SKM-1 treated with dmso at 0.1 percent for 144 hours (cell line): Measurements from ENCODE around the gene ZNF473.

Experiments used
- DNase-seq: peaks from one replicate; lab custom pipeline; 2025; ENCODE audit not compliant: unreplicated experiment; lab: John Stamatoyannopoulos, UW

The ZNF473 gene

GRCh38 chr19:50025794-50026549 lies at the start of gene ZNF473:
Gene ZNF473 (plus strand): TSS chr19:50026005. CDS start chr19:50031083, 5,078 bp downstream.
- peak; percentile 80 for DNase-seq

- DNase-seq = no peak
Measured at GRCh38 chr19:49976496-49976895, 49.3 kb upstream of the ZNF473 start.

DNA sequence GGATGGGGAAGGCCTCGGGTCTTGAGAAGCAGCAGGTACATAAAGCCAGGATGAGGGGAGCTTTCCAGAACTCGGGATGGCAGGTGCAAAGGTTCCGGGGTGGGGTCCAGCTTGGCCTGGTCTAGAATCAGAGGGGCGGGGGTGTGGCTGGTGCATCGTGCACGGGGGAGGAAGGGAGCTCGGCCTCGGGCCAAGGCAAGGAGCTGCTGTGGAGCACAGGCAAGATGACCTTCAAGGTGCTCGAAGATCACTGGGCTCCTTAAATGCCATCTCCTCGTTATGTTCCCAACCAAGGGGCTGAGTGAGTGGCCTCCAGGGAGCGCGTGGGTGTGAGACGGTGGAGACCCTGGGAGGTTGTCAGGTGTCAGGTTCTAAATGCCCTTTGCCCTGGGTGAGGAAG lies 48.7 kb upstream of the ZNF473 start:
- DNase-seq = no peak

GRCh38 chr19:49977881-49978280 lies 47.9 kb upstream of the ZNF473 start:
- no peak for DNase-seq

DNA sequence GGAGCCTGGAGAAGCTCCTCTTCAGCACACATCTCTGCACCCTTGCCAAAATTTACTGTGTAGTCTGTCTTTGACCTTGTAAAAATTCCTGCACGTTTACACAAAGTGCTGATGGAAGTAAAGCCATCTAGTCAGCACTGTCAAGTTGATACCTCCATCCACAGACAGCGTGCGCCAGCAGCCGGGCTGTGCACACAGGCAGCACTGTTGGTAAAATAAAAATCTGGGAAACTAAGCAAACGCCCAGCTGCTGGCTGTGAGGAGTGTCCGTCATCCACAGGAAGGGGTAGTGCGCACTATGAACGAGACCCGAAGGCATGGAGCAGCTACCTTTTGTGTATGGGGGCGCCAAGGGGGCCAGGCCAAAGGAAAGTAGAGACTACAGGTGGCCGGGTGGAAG lies 47.5 kb upstream of the ZNF473 start:
- DNase-seq = no peak

DNA sequence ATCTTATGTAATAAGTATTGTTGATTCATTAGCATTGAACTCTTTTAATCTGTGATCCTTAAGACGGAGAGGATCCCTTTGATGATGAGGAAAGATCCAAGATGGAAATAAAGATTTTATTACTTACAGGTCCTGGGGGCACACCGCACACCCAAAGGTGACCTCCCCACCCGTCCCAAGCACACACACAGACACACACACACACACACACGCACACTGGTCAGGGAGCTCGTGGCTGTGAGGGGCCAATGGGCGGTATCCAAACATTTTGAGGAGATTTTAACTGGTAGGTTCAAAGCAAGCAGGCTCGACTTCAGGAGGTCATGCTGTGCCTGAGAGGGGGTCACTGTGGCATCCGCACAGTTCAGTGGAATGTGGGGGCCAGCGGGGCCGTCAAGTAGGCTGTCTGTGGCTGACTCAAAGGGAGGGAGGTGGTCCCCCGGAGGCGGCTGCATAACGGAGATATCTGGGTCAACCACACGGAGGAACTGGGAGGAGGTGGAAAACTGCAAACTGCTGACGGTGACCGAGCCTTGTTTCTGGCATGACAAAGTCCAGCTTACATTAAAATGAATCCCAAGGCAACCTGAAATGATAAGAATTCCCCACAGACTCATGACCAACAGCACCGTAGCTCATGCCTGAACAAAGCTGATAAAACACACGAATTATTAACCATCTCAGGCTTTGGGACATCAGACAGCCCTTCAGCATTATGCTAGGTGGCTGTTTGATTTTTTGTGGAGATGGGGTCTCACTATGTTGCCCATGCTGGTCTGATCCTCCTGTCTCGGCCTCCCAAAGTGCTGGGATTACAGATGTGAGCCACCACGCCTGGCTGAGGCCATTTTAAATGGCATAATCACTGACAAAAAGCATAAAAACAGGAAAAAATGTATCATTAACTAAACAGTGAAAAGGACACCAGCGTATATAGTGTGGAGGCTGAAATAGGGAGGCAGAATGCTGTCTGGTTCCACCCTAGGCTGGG lies 43.9 kb upstream of the ZNF473 start:
- no peak for DNase-seq

DNA sequence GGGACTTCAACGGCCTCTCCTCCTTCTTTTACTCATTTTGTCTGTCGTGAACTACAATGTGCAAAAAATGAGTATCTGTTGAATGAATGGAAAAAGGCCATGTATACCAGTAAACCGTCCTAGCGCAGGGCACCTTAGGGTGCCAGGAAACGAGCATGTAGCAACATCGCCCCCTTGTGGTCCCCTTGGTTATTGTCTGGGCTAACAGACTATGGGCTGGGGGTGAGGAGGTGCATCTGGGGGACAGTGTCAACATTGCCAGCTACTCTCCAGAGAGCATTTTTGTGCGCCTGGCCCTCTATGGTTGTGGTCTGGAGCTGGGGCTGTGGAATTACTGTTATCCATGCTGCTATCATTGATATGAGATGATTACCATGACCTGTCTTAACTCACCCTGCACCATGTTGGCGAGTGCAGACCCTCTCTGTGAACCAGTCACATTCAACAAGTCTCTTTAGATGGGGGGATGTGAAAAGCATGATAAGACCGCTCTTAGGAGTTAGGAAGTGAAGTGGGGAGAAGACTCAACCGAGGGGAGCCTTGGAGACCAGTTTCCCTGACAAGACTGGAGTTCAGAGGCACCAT lies 42.1 kb upstream of the ZNF473 start:
- no peak for DNase-seq

DNA sequence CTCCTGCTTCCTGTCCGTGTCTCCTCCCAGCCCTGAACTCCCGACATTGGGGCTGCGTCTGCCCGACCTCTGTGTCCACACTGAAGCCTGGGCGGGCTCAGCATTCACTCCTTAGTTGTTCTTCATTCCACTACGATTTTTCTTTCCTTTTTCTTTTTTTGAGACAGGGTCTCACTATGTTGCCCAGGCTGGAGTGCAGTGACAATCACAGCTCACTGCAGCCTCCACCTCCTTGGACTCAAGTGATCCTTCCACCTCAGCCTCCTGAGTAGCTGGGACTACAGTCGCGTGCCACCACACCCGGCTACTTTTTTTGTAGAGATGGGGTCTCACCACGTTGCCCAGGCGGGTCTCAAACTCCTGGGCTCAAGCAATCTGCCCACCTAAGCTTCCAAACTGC lies 41.3 kb upstream of the ZNF473 start:
- DNase-seq = no peak

DNA sequence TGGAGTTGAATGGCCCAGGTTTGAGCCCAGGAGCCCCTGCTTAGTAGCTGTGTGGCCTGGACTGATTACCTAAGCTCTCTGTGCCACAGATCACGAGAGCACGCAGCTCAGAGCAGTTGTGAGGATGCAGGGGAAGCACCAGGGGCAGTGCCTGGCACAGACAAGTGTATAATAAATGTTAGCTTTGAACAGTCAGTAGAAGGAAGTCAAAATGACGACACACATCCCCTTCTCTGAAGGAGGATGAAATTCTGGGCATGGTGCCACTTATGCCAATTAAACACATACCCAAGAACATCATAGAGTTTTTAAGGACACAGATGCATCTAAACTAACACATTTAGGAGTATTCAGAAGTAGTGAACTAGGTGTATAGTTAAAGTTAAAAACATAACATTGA lies 39.9 kb upstream of the ZNF473 start:
- DNase-seq = no peak

GRCh38 chr19:49986354-49986753 lies 39.5 kb upstream of the ZNF473 start:
- DNase-seq = no peak

DNA sequence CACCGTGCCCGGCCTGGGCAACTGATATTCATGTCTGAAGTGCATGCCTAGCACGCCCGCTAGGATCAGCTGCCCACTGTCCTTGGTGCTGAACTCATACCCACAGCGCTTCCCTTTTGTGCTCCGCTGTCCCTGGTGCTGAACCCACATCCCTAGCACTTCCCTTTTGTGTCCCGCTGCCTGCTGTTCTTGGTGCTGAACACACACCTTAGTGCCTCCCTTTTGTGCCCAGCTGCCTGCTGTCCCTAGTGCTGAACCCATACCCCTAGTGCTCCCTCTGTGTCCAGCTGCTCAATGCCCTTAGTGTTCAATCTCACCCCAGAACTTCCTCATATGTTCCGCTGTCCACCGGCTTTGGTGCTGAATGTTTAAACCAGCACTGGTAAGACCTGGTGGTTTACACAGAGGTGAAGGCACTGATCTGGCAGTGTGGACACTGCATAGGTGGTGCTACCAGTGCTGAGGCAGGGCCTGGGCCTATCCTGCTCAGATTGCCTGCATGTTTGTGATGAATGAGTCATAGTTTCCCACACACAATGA lies 38.6 kb upstream of the ZNF473 start:
- peak; percentile 56 for DNase-seq

GRCh38 chr19:49988007-49988406 lies 37.8 kb upstream of the ZNF473 start:
- no peak for DNase-seq

DNA sequence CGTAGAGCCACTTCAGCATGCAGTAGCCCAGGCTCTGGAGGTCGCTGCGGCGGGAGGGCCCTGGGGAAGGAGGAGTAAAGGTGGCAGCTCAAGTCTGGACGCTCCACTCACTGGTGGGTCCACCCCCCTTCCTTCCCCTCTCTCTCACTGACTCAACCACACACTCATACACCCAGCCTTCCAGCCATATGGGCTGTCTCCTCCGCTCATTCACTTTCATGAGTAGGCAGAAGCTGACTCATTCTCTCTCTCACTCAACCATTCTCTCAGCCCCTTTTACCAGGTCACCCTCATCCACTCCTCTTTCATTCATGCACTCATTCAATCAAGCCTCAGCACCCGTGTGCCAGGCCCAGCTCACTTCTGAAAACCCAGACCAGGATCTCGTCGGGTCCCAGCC lies 37.4 kb upstream of the ZNF473 start:
- DNase-seq = no peak

GRCh38 chr19:49997709-49998108 lies 28.1 kb upstream of the ZNF473 start:
- DNase-seq = peak; percentile 28

GRCh38 chr19:49999371-50000010 lies 26.3 kb upstream of the ZNF473 start:
- DNase-seq = no peak

- DNase-seq = no peak
Measured at GRCh38 chr19:50000038-50000840, 25.6 kb upstream of the ZNF473 start.

DNA sequence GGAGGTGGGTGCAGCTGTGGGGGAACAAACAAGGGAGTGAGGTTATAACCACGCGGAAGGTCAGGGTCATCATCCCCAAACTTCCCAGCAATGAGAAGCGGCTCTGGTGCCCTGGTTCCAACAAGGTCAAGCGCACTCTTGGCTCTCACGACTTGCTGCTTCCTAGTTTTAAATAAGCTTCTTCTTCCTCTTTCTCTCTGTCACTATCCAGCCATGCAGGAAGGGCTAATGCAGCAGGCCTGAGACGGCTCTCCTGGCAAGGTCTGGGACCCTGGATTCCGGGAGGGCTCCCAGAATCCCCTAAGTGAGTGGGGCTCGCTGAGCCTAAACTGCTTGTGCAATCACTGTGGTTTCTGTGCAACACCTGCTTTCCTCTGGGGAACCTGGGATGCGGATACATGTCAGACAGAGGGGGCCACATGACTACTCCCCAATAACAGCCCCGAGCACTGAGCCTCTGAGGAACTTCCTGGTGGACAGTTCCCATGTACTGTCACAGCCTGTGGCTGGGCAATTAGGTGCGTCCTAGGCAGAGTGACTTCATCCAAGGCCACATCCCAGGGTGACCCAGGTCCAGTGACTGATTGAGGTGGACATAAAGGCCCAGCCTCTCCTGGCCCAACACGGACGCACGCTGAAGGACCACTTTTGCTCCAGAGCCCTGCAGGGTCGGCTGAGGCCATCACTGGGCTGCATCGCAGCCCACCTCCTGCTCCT lies 24.8 kb upstream of the ZNF473 start:
- no peak for DNase-seq

DNA sequence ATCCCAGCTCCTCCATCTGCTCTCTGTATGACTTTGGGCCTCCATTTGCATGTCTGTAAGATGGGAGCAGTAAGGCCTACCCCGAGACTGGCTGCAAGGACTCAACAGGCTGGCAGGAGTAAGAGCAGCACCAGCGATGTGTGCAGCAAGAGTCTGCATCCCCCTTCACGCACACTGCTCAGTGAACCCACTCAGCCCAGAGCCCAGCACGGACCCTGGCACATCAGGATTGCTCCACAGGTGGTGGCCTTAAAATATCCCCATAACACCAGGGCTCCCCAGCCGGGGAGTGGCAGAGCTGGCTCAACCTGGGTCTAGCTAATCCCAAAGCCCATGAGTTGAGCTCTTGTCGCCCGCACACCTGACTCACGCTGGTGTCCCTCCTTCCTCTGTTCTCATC lies 24.0 kb upstream of the ZNF473 start:
- DNase-seq = no peak

DNA sequence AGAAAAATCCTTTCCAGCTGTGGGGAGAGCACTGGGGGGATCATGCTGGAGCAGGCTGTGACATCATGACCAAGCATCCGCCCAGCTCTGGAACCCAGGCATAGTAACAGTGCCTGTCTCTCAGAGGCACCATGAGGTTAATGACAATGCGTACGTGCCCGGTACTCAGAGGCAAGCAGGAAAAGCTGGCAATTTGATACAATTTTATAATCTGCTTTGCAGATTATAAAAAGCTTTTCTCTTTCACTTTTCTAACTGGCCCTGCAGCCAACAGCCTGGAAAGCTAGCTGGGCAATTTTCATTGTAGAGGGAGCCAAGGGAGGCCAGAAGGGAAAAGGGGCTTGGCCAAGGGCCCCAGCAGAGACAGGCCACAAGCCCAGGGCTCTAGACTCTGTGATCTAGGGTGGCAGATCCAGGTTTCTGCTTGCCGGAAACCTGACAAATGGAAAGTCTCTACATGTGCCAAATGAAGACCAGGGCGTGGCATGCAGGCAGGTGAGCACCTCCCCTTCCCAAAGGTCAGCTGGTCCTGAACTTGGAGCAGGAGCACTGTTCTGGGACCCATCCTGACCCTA lies 23.3 kb upstream of the ZNF473 start:
- DNase-seq = no peak
